GM06990 (cell line): ENCODE data around the gene FAM13B.
"Not testable (repeated sequence)": the region's sequence is repeated elsewhere in the genome, so short reads cannot be mapped to it uniquely, and the experiment has no call there.

Experiments used
- DNase-seq: peaks from one replicate; pipeline ENCODE4 v3.0.0-alpha.2; 2011; ENCODE audit not compliant: insufficient read length; ENCODE audit errors: extremely low read depth
- H3K27me3 ChIP-seq: replicated peaks from 2 replicates; pipeline ENCODE4 v1.6.0; 2011; ENCODE audit warnings: low read length; ENCODE audit not compliant: control insufficient read depth, insufficient read depth
- H3K36me3 ChIP-seq: 2 replicates; pipeline ENCODE4 v1.5.1; 2011; ENCODE audit warnings: low read length; ENCODE audit not compliant: control insufficient read depth, insufficient read depth
- H3K4me3 ChIP-seq: replicated peaks from 2 replicates; pipeline ENCODE4 v1.5.1; 2011; ENCODE audit warnings: low read depth, mild to moderate bottlenecking, control low read depth, low read length
- TF ChIP-seq, protein P1 (sequence below): IDR thresholded peaks from 2 replicates; pipeline ENCODE4 v1.5.1; 2011; ENCODE audit warnings: low read length, control low read depth, mild to moderate bottlenecking, inconsistent platforms; ENCODE audit not compliant: insufficient read depth, poor library complexity, severe bottlenecking

The FAM13B gene

DNA sequence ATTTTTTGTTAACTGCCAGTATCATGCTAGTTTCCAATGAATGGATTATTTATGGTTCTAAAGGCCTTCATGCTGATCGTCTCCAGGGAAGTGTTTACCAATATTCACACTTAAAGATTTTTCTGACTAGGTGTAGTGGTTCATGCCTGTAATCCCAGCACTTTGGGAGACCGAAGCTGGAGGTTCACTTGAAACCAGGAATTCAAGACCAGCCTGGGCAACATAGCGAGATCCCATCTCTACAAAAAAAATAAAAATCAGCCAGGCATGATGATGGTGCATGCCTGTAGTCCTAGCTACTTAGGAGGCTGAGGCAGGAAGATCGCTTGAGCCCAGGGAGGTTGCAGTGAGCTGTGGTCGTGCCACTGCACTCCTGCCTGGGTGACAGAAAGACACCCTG lies 43.5 kb downstream of the FAM13B start:
- TF ChIP-seq, protein P1, sequence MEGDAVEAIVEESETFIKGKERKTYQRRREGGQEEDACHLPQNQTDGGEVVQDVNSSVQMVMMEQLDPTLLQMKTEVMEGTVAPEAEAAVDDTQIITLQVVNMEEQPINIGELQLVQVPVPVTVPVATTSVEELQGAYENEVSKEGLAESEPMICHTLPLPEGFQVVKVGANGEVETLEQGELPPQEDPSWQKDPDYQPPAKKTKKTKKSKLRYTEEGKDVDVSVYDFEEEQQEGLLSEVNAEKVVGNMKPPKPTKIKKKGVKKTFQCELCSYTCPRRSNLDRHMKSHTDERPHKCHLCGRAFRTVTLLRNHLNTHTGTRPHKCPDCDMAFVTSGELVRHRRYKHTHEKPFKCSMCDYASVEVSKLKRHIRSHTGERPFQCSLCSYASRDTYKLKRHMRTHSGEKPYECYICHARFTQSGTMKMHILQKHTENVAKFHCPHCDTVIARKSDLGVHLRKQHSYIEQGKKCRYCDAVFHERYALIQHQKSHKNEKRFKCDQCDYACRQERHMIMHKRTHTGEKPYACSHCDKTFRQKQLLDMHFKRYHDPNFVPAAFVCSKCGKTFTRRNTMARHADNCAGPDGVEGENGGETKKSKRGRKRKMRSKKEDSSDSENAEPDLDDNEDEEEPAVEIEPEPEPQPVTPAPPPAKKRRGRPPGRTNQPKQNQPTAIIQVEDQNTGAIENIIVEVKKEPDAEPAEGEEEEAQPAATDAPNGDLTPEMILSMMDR = no peak
- Histone ChIP-seq H3K4me3 (no peak overlapping the region), H3K27me3 (no peaks in the 10 kb centered on the region), H3K36me3 (peaks cover 2% of the 10 kb centered on the region; the same call in 1 of the 2 replicates)
- DNase-seq = no peak

DNA sequence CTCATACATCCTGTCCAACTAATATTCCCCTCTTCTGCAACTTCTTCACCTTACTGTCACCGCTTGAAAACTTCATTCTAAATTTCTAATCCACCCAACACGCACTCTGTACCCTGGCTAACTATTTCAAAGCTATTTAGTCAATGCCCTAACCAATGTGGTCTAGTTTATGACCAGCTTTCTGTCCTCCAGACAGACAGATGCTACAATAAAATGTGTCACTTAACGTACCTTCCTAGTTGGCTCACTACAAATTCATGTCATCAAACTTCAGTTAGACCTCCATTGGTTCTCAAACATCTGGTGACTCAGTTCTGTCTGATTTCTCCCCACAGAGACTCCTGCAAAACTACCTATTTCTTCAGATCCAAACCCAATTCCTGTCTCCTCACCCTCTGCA lies 57.7 kb downstream of the FAM13B start:
- no peak overlapping the region for H3K4me3 ChIP-seq
- no peak for DNase-seq
- H3K36me3 ChIP-seq = no peaks in the 10 kb centered on the region; the same call in 1 of the 2 replicates
- TF ChIP-seq, protein P1 = no peak
- no peaks in the 10 kb centered on the region for H3K27me3 ChIP-seq

DNA sequence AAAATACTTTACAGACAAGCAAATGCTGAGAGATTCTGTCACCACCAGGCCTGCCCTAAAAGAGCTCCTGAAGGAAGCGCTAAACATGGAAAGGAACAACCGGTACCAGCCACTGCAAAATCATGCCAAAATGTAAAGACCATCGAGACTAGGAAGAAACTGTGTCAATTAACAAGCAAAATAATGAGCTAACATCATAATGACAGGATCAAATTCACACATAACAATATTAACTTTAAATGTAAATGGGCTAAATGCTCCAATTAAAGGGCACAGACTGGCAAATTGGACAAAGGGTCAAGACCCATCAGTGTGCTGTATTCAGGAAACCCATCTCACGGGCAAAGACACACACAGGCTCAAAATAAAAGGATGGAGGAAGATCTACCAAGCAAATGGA lies 62.5 kb downstream of the FAM13B start:
- H3K36me3 ChIP-seq, DNase-seq, H3K27me3 ChIP-seq, H3K4me3 ChIP-seq: not testable (repeated sequence)

DNA sequence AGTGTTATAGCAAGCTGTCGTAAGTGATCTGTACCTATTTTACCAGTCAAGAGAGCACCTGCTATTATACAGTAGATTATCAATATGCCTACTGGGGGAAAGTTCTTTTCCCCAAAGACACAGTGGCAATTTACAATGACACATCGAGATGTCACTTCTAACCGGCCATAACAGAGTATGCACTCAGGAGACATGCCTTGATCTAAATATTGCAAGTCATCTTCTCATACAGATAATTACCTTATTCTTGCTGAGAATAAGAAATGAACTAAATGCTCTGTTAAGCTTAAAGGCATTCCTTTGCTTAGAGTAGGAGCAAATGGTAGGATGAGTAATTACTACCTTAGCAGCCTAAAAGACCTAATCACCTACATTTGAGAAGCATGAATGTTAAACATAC lies 72.1 kb downstream of the FAM13B start:
- H3K27me3 ChIP-seq = no peaks in the 10 kb centered on the region
- no peak for DNase-seq
- peaks cover 4% of the 10 kb centered on the region for H3K36me3 ChIP-seq
- H3K4me3 ChIP-seq = no peak overlapping the region
- TF ChIP-seq, protein P1 = no peak

DNA sequence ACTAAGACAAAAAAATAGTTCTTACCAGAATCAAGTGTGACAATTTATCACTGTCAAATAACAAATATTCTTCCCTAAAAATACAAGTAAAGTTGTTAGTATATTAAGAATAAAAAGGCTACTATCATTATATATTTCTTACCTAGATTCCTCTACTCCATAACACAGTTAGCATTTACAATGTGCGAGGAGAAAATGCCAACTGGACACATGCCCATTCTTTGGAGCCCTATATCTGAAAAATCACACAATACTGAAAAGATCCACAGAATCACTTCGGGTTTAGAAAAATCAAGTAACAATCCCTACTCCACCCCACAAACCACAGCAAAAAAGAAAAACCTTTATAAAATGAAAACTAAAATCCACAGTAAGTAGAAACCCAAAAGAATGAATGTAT lies 72.7 kb downstream of the FAM13B start:
- DNase-seq = no peak
- Histone ChIP-seq H3K36me3 (peaks cover 2% of the 10 kb centered on the region), H3K4me3 (no peak overlapping the region), H3K27me3 (no peaks in the 10 kb centered on the region)
- TF ChIP-seq, protein P1 = no peak

DNA sequence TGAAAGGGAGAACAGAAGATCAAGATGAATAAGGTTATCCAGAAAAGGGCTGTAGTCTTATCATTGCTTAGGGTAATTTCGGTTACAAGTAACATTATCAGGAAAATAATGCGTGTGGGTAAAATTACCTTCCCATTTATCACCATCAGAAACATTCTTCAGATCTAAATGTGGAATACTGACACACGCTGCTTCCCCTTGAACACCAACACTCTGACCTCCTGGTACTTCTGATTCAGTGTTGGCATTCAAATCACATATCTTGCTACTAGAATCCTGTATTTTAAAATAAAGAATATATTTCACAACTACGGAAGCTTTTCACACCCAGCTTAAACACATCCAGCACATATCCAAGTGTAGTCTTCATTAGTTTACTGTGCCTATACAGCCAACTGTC lies 73.4 kb downstream of the FAM13B start:
- Histone ChIP-seq H3K36me3 (peaks cover 2% of the 10 kb centered on the region), H3K27me3 (no peaks in the 10 kb centered on the region), H3K4me3 (no peak overlapping the region)
- TF ChIP-seq, protein P1 = no peak
- DNase-seq = no peak
